Endothelial cell (in vitro differentiated cells): ENCODE data around the gene FTCDNL1. TPM values are rescaled to one million over a fixed set of nuclear protein-coding genes. Genes with fewer than 3 reads are reported as not detected.

Experiments used
- DNase-seq: peaks from one replicate; pipeline ENCODE4 v3.0.0; 2021; ENCODE audit warnings: low spot score
- H3K27ac Mint-ChIP-seq: one replicate; pipeline ENCODE4 v1.8.0; 2021; ENCODE audit warnings: mixed read lengths, inconsistent platforms; ENCODE audit not compliant: unreplicated experiment
- H3K27me3 Mint-ChIP-seq: one replicate; pipeline ENCODE4 v1.8.0; 2021; ENCODE audit warnings: mild to moderate bottlenecking, moderate library complexity, mixed read lengths, inconsistent platforms; ENCODE audit not compliant: unreplicated experiment
- H3K36me3 Mint-ChIP-seq: one replicate; pipeline ENCODE4 v1.8.0; 2021; ENCODE audit warnings: mild to moderate bottlenecking, low read depth, mixed read lengths, inconsistent platforms; ENCODE audit not compliant: unreplicated experiment
- H3K4me1 Mint-ChIP-seq: one replicate; pipeline ENCODE4 v1.8.0; 2021; ENCODE audit warnings: mild to moderate bottlenecking, mixed read lengths, inconsistent platforms; ENCODE audit not compliant: unreplicated experiment
- H3K4me3 Mint-ChIP-seq: one replicate; pipeline ENCODE4 v1.8.0; 2021; ENCODE audit warnings: mild to moderate bottlenecking, mixed read lengths, inconsistent platforms; ENCODE audit not compliant: unreplicated experiment
- H3K9me3 Mint-ChIP-seq: one replicate; pipeline ENCODE4 v1.8.0; 2021; ENCODE audit warnings: mixed read lengths, inconsistent platforms; ENCODE audit not compliant: unreplicated experiment
- CTCF ChIP-seq: fragments of 200-600 bp; sonication (generic); IDR thresholded peaks from one replicate; pipeline ENCODE4 v1.5.0; 2021; ENCODE audit warnings: antibody characterized with exemption; ENCODE audit not compliant: unreplicated experiment
- total RNA-seq: library from RNA; stranded (reverse); fragmentation: NEBNext Ultra II Directional; extraction: Animal tissue kit (Norgen Biotek cat#: 25700); gene quantifications from one replicate; pipeline ENCODE4 v1.2.1, GENCODE V29; 2021; ENCODE audit not compliant: unreplicated experiment

The FTCDNL1 gene
- total RNA-seq, 1 donor from 2014 or later = 1.0 TPM

- no peaks in the 10 kb centered on the region for H3K9me3 Mint-ChIP-seq
- H3K36me3 Mint-ChIP-seq = no peaks in the 10 kb centered on the region
- no peaks in the 10 kb centered on the region for H3K27me3 Mint-ChIP-seq
- DNase-seq = no peak
- TF ChIP-seq CTCF = no peak
- H3K27ac Mint-ChIP-seq = no peak overlapping the region
- no peak overlapping the region for H3K4me3 Mint-ChIP-seq
- H3K4me1 Mint-ChIP-seq = no peaks in the 10 kb centered on the region
Measured at GRCh38 chr2:199765646-199766045, 85.3 kb downstream of the FTCDNL1 start.

- Mint-ChIP-seq H3K27ac (no peak overlapping the region), H3K4me3 (no peak overlapping the region), H3K36me3 (no peaks in the 10 kb centered on the region), H3K27me3 (no peaks in the 10 kb centered on the region), H3K9me3 (no peaks in the 10 kb centered on the region), H3K4me1 (no peaks in the 10 kb centered on the region)
- DNase-seq = no peak
- TF ChIP-seq CTCF = no peak
Measured at GRCh38 chr2:199764273-199764800, 86.7 kb downstream of the FTCDNL1 start.

- H3K36me3 Mint-ChIP-seq = no peaks in the 10 kb centered on the region
- TF ChIP-seq CTCF = no peak
- H3K4me3 Mint-ChIP-seq = no peak overlapping the region
- no peaks in the 10 kb centered on the region for H3K4me1 Mint-ChIP-seq
- no peak overlapping the region for H3K27ac Mint-ChIP-seq
- DNase-seq = no peak
- no peaks in the 10 kb centered on the region for H3K27me3 Mint-ChIP-seq
- no peaks in the 10 kb centered on the region for H3K9me3 Mint-ChIP-seq
Measured at GRCh38 chr2:199762963-199763362, 88.0 kb downstream of the FTCDNL1 start.

- Mint-ChIP-seq H3K36me3 (no peaks in the 10 kb centered on the region), H3K4me3 (no peak overlapping the region), H3K4me1 (peaks cover 6% of the 10 kb centered on the region), H3K27me3 (no peaks in the 10 kb centered on the region), H3K27ac (no peak overlapping the region), H3K9me3 (no peaks in the 10 kb centered on the region)
- no peak for DNase-seq
- TF ChIP-seq CTCF = no peak
Measured at GRCh38 chr2:199760574-199760973, 90.4 kb downstream of the FTCDNL1 start.

- Mint-ChIP-seq H3K27me3 (no peaks in the 10 kb centered on the region), H3K9me3 (no peaks in the 10 kb centered on the region)
Measured at GRCh38 chr2:199757233-199757870, 93.6 kb downstream of the FTCDNL1 start.

More at GRCh38 chr2:199757233-199757870, 93.6 kb downstream of the FTCDNL1 start:
- Mint-ChIP-seq H3K36me3 (no peaks in the 10 kb centered on the region), H3K4me3 (no peak overlapping the region), H3K4me1 (peaks cover 6% of the 10 kb centered on the region), H3K27ac (no peak overlapping the region)
- no peak for TF ChIP-seq CTCF
- no peak for DNase-seq
